Tibial nerve (tissue), 4 donors: Measurements from ENCODE around the gene CHKB. TPM values are rescaled to one million over a fixed set of nuclear protein-coding genes. Genes with fewer than 3 reads are reported as not detected.

Source experiments
- DNase-seq, 2 donors: peaks; one replicate each; pipeline ENCODE4 v3.0.0-alpha.2; 2019; ENCODE audit warnings: low spot score in 2 of 2
- H3K27ac ChIP-seq, 4 donors: fragments of 200-600 bp; sonication (generic) in 3 of 4; one replicate each; pipeline ENCODE4 v1.5.1; 2017 to 2019; ENCODE audit warnings: mild to moderate bottlenecking in 1 of 4
- H3K27me3 ChIP-seq, 2 donors: fragments of 200-600 bp; sonication (generic) in 1 of 2; one replicate each; pipeline versions ENCODE4 v1.5.1 to v1.6.0; 2017 to 2019
- H3K36me3 ChIP-seq, 3 donors: fragments of 200-600 bp; sonication (generic); one replicate each; pipeline ENCODE4 v1.5.1; 2018 to 2019
- H3K4me1 ChIP-seq, 4 donors: fragments of 200-600 bp; sonication (generic) in 3 of 4; one replicate each; pipeline ENCODE4 v1.5.1; 2017 to 2019
- H3K4me3 ChIP-seq, 4 donors: fragments of 200-600 bp; sonication (generic) in 3 of 4; one replicate each; pipeline ENCODE4 v1.5.1; 2017 to 2019; ENCODE audit warnings: mild to moderate bottlenecking in 1 of 4, moderate library complexity in 1 of 4
- H3K9me3 ChIP-seq, 4 donors: fragments of 200-600 bp; sonication (generic) in 3 of 4; one replicate each; pipeline ENCODE4 v1.5.1; 2017 to 2019
- EP300 ChIP-seq, 2 donors: sonication (generic); formaldehyde crosslinking; IDR thresholded peaks; one replicate each; pipeline ENCODE4 v1.6.1; 2017; ENCODE audit warnings: antibody characterized with exemption in 2 of 2, mild to moderate bottlenecking in 1 of 2
- POLR2A ChIP-seq, 2 donors: fragments of 450-650 bp; IDR thresholded peaks; one replicate each; pipeline ENCODE4 v1.6.1; 2017; ENCODE audit warnings: antibody characterized with exemption in 2 of 2, mild to moderate bottlenecking in 2 of 2, moderate library complexity in 2 of 2
- WGBS, 2 donors: methylation state at CpG; one replicate each; pipeline ENCODE4 v1.1.5; 2018; 5-methylcytosine and 5-hydroxymethylcytosine counted together
- total RNA-seq, 4 donors: library from RNA; depleted of rRNA; stranded (reverse); fragments of >200 nt; gene quantifications; one replicate each; pipeline ENCODE4 v1.1.0, GENCODE V29; 2016
- TF ChIP-seq, protein P1 (sequence below), 5 experiments: fragments of 200-600 bp in 3 of 5; fragments of 450-650 bp in 2 of 5; sonication (generic) in 3 of 5; IDR thresholded peaks; one replicate each; pipeline ENCODE4 v1.5.1; 2016 to 2019; ENCODE audit warnings: antibody characterized with exemption in 5 of 5, mild to moderate bottlenecking in 3 of 5, moderate library complexity in 2 of 5

The CHKB gene
- total RNA-seq, 4 donors from 2014 or later = 55.9 to 95.4 (median 74.4) TPM

DNA sequence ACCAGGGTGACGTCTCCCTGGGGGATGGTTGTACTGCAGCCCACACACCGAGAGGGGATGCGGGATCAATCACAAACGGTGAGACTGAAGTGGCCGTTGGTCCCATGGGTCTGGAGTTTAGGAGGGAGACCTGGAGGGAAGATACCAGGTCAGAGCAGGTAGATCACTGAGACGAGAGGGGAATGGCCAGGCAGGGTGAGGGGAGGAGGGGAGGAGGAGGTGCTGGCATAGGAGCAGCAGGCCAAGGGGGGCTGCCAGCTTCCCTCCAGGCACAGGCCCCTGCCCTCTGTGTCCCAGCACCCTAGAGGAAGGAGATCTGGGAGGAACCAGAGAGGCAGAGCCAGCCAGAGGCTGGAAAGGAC lies 25.0 kb upstream of the CHKB start:
- Histone ChIP-seq H3K4me3 (no peak overlapping the region), H3K36me3 (peaks cover 0 to 29% (median 0%) of the 10 kb centered on the region in 3 donors), H3K4me1 (no peaks in the 10 kb centered on the region), H3K27me3 (peaks cover 0 to 71% of the 10 kb centered on the region in 2 donors), H3K9me3 (no peaks in the 10 kb centered on the region), H3K27ac (no peak overlapping the region)
- TF ChIP-seq EP300 (IDR thresholded peaks at IDR 0.05) (no peak), POLR2A (IDR thresholded peaks at IDR 0.05) (no peak)
- TF ChIP-seq, protein P1, sequence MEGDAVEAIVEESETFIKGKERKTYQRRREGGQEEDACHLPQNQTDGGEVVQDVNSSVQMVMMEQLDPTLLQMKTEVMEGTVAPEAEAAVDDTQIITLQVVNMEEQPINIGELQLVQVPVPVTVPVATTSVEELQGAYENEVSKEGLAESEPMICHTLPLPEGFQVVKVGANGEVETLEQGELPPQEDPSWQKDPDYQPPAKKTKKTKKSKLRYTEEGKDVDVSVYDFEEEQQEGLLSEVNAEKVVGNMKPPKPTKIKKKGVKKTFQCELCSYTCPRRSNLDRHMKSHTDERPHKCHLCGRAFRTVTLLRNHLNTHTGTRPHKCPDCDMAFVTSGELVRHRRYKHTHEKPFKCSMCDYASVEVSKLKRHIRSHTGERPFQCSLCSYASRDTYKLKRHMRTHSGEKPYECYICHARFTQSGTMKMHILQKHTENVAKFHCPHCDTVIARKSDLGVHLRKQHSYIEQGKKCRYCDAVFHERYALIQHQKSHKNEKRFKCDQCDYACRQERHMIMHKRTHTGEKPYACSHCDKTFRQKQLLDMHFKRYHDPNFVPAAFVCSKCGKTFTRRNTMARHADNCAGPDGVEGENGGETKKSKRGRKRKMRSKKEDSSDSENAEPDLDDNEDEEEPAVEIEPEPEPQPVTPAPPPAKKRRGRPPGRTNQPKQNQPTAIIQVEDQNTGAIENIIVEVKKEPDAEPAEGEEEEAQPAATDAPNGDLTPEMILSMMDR (IDR thresholded peaks at IDR 0.05) = no peak
- DNase-seq = no peak
- 67 to 71% methylated on average over 6 of the region's 6 CpGs for WGBS, 2 donors

DNA sequence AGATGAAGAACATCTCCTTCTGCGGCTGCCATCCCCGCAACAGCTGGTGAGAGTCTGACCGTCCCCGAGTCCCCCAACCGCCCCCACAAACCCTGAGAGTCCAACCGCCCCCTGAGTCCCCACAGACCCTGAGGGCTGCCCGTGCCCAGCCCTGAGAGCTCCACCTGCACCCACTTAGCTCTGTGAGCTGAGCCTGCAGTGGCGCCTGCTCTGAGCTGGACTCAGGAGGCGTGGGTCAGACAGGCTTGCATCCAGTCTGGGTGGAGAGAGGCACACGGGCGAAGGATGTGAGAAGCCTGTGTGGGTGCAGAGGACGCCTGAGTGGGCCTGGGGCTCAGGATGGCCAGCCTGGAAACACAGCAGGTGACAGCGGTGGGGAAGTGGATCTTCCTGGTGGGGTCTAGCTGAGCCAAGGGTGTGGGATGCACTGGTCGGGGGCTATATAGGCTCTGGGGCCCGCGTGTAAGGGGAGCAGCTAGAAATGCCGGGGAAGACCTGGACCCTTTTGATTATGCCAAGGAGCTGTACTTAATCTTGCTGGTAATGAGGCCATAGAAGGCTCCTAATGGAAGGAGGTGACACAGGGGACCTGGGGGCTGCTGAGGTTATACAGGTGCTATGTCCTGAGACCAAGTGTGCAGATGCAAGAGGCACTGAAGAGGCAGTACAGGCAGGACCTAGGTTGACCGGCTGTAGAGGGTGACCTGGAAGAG lies 24.5 kb upstream of the CHKB start:
- Histone ChIP-seq H3K27ac (no peak overlapping the region), H3K4me3 (no peak overlapping the region), H3K27me3 (peaks cover 0 to 72% of the 10 kb centered on the region in 2 donors), H3K9me3 (no peaks in the 10 kb centered on the region), H3K36me3 (peaks cover 0 to 29% (median 0%) of the 10 kb centered on the region in 3 donors), H3K4me1 (peaks cover 0 to under 1% (median 0%) of the 10 kb centered on the region in 4 donors)
- no peak for TF ChIP-seq EP300 (IDR thresholded peaks at IDR 0.05)
- TF ChIP-seq, protein P1 (IDR thresholded peaks at IDR 0.05) = no peak
- no peak for TF ChIP-seq POLR2A (IDR thresholded peaks at IDR 0.05)
- DNase-seq = no peak
- 82% methylated on average over 17 to 18 of the region's 18 CpGs for WGBS, 2 donors

DNA sequence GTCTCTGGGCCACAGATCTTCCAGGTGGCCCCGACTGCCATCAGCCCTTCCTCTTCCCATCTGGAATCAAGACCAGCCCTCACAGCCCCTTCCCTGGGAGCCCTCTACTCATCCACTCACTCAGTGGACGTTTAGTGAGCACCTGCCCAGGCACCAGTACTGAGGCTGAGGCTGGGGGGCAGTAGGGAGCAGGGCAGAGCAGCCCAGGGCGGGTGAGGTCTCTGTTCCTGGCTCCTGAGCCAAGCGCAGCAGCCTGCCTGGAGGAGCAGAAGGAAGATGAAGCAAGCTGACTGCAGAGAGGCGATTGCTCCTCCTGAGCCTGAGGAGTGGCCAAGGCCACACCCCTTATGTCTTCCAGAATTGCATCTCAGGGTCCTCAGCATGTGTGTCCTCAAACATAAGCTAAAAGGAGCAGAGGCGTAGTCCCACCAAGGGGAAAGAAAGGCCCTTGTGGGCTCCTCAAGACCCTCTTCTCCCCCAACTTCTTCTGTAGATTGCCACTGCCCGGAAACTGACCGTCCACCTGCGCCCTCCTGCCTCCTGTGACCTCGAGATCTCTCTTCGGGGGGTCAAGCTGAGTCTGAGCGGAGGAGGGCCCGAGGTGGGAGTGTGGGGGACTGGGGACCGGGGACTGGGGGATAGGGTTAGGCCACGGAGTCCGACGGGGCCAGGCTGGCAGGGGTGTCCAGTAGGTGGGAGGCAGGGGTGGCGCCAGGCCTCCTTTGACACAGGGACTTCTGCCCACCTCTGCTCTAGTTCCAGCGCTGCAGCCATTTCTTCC lies 23.7 kb upstream of the CHKB start:
- peaks cover 0 to 72% of the 10 kb centered on the region in 2 donors for H3K27me3 ChIP-seq
- H3K4me3 ChIP-seq = no peak overlapping the region
- H3K27ac ChIP-seq = no peak overlapping the region
- DNase-seq = no peak
- 74 to 77% methylated on average over 19 of the region's 19 CpGs for WGBS, 2 donors
- H3K36me3 ChIP-seq = peaks cover 0 to 29% (median 0%) of the 10 kb centered on the region in 3 donors
- H3K9me3 ChIP-seq = no peaks in the 10 kb centered on the region
- peaks cover 0 to 7% (median 0%) of the 10 kb centered on the region in 4 donors for H3K4me1 ChIP-seq
- TF ChIP-seq EP300 (IDR thresholded peaks at IDR 0.05) (no peak), POLR2A (IDR thresholded peaks at IDR 0.05) (no peak)
- TF ChIP-seq, protein P1 (IDR thresholded peaks at IDR 0.05) = no peak

DNA sequence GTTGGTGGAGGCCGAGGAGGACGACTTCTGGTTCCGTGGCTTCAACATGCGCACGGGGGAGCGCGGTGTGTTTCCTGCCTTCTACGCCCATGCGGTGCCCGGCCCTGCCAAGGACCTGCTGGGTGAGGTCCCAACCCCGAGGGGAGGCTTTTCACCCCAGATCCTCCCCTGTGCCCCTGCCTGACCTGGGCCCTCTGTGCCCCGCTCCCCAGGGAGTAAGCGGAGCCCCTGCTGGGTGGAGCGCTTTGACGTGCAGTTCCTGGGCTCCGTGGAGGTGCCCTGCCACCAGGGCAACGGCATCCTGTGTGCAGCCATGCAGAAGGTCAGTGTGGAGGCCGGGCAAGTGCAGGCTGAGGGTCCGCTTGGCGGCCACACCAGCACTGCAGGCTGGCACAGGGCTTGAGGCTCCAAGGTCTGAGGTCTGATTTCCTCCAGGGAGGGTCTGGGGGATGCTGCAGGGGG lies 23.0 kb upstream of the CHKB start:
- Histone ChIP-seq H3K27me3 (peaks cover 0 to 70% of the 10 kb centered on the region in 2 donors), H3K27ac (no peak overlapping the region), H3K4me3 (no peak overlapping the region), H3K4me1 (peaks cover 0 to 13% (median 1%) of the 10 kb centered on the region in 4 donors), H3K36me3 (peaks cover 0 to 29% (median 0%) of the 10 kb centered on the region in 3 donors), H3K9me3 (no peaks in the 10 kb centered on the region)
- TF ChIP-seq, protein P1 (IDR thresholded peaks at IDR 0.05) = no peak
- TF ChIP-seq POLR2A (IDR thresholded peaks at IDR 0.05) (no peak), EP300 (IDR thresholded peaks at IDR 0.05) (no peak)
- DNase-seq = no peak
- 79 to 91% methylated on average over 14 of the region's 20 CpGs for WGBS, 2 donors
